GM18909 (cell line): Measurements from ENCODE around the gene RHO.
A peak's percentile ranks its signal among the peaks of the same experiment; 100 is the strongest.

Experiments used
- ATAC-seq: cut with Tn5 transposase; IDR thresholded peaks from one replicate; pipeline ENCODE4 v1.9.1; 2021; ENCODE audit warnings: mild to moderate bottlenecking; ENCODE audit not compliant: unreplicated experiment, poor library complexity

The RHO gene

DNA sequence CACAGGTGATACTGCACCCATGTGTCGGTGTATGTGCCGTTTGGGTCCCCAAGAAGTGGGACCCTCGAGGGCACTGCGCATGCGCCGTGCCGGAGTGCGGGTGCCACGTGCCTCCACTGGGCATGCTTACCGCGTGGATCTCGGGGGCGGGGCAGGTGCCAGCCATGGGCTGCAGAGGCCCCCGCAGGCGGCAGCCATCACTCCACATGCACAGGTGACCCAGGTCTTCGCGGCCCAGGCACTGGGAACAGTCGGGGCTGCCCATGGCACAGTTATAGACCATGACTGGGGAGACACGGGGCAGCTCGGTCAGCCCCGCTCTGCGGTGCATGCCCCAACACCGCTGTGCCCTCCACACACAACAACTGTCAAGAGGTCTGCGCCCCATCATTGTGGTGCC is 45.8 kb downstream of the RHO start:
- ATAC-seq = no peak

GRCh38 chr3:129575233-129575996 is 47.0 kb downstream of the RHO start:
- ATAC-seq = no peak

DNA sequence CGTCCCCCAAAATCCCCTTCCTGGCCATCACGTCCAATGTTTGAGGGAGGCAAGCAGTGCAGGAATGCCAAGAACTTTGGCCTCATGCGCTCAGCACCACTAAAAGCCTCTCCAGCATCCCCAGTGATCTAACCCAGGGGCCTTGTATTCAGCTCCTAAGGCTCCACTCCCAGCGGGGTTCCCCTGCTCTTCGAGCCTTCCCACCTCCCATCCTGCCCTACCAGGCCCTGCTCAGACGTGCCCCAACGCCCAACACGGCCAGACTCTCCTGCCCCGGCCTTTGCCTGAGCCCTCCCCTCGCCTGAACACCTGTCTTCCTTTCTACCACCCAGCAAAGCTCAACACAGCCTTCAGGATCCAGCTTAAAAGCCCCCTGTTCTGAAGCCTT is 47.6 kb downstream of the RHO start:
- no peak for ATAC-seq

GRCh38 chr3:129576514-129577352 is 48.3 kb downstream of the RHO start:
- ATAC-seq = peak; percentile 56

- peak; percentile 1 for ATAC-seq
Observed at GRCh38 chr3:129577366-129577765, 48.9 kb downstream of the RHO start.

DNA sequence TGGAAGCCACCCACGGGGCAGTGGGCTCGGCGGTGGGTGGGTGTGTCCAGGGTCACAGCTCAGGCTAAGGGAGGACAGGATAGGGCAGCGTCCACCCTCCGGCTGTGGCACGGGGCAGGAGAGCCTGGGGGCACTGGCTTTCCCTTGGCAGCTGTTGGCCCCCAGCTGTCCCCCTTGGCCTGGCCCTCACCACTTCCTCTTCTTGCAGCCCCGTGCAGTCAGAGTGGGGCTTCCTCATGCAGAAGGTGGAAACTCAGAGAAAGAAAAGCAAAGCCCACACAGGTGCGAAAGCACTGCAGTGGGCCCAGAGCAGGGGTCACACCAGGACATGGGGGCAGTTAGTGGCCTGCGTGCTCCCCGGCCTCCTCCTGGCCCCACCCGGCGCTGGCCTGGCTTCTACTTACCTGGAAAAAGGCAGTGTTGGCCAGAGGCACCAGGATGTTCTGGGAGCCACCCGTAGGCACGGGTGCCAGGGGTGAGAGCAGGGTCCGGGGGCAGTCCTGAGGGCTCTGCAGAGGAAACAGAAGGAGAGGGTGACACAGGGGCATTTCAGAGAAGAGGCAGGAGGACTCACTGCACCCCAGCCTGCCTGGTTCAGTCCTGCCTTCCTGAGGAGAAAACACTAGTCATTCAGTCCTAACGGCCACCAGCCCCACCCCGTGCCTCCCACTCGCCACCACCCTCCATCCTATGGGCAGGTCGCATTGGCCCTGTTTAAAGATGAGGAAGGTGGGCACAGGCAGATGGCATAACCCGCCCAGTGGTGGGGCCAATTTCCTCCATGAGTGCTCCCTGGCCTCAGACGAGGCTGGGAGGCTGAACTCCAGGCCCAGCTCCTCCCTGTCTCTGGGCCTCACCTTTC is 49.7 kb downstream of the RHO start:
- ATAC-seq = peak; percentile 57

DNA sequence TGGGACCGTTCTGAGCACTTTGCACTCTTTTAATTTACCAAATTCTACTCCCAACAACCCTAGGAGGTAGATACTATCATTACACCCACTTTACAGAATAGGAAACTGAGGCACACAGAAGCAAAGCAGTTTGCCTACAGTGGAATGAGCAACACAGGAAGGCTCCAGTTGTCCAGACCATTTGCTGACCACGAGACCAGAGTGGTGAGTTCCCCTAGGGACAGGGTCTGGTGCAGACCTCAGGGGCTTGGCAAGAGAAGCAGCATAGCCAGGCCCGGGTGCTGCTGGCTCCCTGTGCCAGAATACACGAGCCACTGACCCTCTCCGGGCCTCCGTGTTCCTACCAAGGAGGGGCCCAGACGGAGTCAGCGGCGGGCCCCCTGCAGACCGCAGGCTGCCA is 51.6 kb downstream of the RHO start:
- no peak for ATAC-seq

DNA sequence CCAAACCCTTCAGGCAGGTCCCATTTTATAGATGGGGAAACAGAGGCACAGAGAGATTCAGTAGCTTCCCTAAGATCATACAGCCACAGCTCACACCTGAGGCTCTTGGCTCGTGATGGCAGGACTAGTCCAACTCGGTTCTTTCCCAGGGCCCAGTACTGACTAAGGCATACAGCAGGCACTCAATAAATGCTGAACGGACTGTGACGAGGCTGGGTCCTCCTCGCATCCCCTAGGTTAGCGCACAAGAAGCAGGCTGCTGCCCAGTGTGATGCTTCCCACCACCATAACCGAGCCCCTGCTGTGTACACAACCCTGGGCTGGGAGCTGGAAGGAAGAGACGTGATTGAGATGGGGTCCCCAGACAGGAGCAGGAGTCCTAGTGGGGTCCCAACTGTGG is 53.2 kb downstream of the RHO start:
- no peak for ATAC-seq

DNA sequence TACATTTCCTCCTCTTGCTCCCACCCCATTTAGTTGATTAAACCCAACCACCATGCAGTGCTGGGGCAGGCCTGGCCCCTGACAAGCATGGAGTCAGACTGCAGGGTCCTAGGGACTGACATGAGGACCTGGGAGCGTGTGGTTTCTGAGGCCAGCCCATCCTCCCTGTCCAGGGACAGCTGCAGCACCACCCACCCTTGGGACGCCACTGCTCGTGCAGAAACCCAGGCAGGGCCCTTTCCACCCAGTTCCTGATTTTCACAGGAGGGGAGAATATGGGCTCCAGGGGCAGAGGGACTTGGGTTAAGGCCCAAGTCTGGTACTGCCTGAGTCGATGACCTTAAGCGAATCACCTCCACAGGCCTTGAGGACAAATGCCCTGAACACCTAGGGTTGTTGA is 54.4 kb downstream of the RHO start:
- no peak for ATAC-seq

DNA sequence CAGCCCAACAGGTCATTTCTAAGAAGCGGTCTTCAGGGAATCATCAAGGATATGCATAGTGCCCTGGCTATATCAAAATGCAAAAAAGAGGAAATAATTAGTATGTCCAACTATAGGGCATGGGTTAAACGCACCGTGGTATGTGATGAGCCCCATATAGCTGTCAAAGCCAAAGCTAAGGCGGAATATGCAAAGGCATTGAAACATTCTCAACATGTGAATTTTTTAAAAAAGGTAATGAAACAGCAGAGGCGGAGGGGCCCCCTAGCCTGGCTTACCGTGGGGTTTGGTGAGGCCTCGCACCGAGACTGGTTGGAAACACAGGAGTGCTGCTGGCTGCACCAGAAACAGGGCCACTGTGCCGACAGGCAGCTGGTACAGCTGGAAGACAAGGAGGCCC is 54.9 kb downstream of the RHO start:
- ATAC-seq = no peak

DNA sequence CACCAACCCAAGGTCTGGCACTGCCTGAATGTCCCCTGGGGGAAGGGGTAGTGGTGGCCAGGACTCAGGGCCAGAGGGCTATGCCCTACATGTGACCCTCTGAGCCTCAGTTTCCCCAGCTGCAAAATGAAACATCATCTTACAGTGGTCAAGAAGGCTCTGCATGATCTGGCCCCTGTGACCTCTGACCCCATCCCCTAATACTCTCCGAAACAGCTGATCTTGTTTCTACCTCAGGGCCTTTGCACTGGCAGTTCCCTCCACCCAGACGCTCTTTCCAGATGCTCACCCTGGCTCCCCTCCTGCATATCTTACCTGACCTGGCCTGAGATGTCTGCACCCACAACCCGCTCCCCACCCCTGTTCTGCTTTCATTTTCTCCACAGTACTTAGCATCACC is 56.2 kb downstream of the RHO start:
- no peak for ATAC-seq
